ENCODE data around the gene TECPR1. TPM values are rescaled to one million over a fixed set of nuclear protein-coding genes. Genes with fewer than 3 reads are reported as not detected.

The TECPR1 gene
- total and polyA plus RNA-seq, 2 of the 4 experiments (the other 2 are of a cell fraction) = 11.5 to 14.7 TPM

DNA sequence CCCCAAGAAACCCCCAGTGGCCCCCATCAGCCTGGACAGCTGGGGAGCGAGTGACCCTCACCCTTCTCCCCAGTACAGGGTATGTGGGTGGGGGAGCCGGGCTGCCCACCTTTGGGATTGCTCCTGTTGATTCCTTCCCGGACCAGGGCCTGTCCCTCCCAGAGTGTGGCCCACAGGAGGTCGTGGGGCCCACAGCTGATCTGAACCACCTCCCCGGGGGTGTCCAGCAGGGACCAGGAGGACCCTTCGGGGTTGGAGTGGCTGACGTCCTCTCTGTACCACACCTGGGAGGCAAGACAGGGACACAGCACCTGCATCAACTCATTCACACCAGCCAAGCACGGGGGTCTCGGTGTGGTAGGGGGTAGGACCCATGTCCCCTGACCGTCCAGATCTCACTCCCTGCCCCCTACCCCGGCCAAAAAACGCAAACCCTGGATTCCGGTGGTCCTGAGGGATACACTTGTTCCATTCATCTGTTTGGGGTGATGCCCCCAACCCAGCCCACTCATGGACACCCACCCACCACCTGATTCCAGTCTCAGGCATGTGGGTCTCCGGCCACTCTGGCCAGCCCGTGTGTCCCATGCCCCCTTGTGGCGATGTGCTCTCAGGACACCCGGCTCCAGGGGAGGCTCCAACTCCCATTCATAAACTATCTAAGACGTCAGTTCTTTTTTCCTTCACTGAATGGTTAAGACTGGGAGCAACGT is 10.9 kb downstream of the TECPR1 start:
- H4K8ac ChIP-seq (ENCODE audit: low read depth in 2 of 2, low read length in 2 of 2) = no peak overlapping the region
- intact Hi-C loops (cut with micrococcal nuclease) = loop anchor here (1.0 kb wide), 1 partner anchor 220 kb away; no protein-coding TSS in a partner anchor
- no peaks in the 10 kb centered on the region for H3K9me3 ChIP-seq (ENCODE audit: control insufficient read depth, insufficient read depth, low read length)
- no peak overlapping the region for H3K56ac ChIP-seq (ENCODE audit: extremely low read depth, insufficient read depth, low read length)
- in situ Hi-C loops (cut with MboI; ENCODE audit: low sequenced_read_pairs) = no loop called here
- peaks cover 33% of the 10 kb centered on the region for H3K36me3 ChIP-seq (ENCODE audit: control insufficient read depth, insufficient read depth, low read length)
- ChIA-PET POLR2A (ENCODE audit: unreplicated experiment) (no interaction called here), CTCF (interaction anchor here (0.7 kb wide), 1 partner anchor 9 kb away, joined by 3 read pairs; no protein-coding TSS in a partner anchor)
- no peak overlapping the region for H3K4ac ChIP-seq (ENCODE audit: low read depth, low read length)
- no peak overlapping the region for H2AK5ac ChIP-seq (ENCODE audit: low read depth, low read length)
- no peak overlapping the region for H3K4me3 ChIP-seq (ENCODE audit: insufficient read depth, low read depth, low read length)
- peak overlapping the region; percentile 13 for H2AFZ ChIP-seq (replicated peaks; ENCODE audit: low read length, poor library complexity)
- peak; percentile 63 for TF ChIP-seq SMC3 (IDR thresholded peaks at IDR 0.05; ENCODE audit: low read depth, low read length)
- 0 out of 2 replicates have a peak, but pooled peaks have one; percentile 28 for TF ChIP-seq MAZ (IDR thresholded peaks at IDR 0.05; ENCODE audit: borderline replicate concordance, low read depth, low read length)
- no peak for TF ChIP-seq NFE2L2 (IDR thresholded peaks at IDR 0.05; ENCODE audit: low read depth, low read length)
- TF ChIP-seq, protein P1, sequence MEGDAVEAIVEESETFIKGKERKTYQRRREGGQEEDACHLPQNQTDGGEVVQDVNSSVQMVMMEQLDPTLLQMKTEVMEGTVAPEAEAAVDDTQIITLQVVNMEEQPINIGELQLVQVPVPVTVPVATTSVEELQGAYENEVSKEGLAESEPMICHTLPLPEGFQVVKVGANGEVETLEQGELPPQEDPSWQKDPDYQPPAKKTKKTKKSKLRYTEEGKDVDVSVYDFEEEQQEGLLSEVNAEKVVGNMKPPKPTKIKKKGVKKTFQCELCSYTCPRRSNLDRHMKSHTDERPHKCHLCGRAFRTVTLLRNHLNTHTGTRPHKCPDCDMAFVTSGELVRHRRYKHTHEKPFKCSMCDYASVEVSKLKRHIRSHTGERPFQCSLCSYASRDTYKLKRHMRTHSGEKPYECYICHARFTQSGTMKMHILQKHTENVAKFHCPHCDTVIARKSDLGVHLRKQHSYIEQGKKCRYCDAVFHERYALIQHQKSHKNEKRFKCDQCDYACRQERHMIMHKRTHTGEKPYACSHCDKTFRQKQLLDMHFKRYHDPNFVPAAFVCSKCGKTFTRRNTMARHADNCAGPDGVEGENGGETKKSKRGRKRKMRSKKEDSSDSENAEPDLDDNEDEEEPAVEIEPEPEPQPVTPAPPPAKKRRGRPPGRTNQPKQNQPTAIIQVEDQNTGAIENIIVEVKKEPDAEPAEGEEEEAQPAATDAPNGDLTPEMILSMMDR (conservative IDR thresholded peaks at IDR 0.05; ENCODE audit: low read depth, low read length) = peak; percentile 69
- TF ChIP-seq RAD21 (IDR thresholded peaks at IDR 0.05; ENCODE audit: low read length) = peak; percentile 62
- no peak for TF ChIP-seq CHD1 (IDR thresholded peaks at IDR 0.05; ENCODE audit: low read depth, low read length)
- H3K4me2 ChIP-seq (ENCODE audit: low read depth, low read length) = no peak overlapping the region
- no peak overlapping the region for H4K5ac ChIP-seq (ENCODE audit: low read depth, low read length)
- DNase-seq = peak; percentile 28
- H3K9me1 ChIP-seq (ENCODE audit: insufficient read depth, low read length) = peaks cover 6% of the 10 kb centered on the region; the same call in 1 of the 2 replicates
- H4K20me1 ChIP-seq (ENCODE audit: insufficient read depth, low read length) = no peaks in the 10 kb centered on the region
- dilution Hi-C loops (cut with HindIII; ENCODE audit: low sequenced_read_pairs, unreplicated experiment) = no loop called here
- no peak overlapping the region for H3K27ac ChIP-seq (ENCODE audit: insufficient read depth, low read length)
- H3K14ac ChIP-seq (replicated peaks; ENCODE audit: low read depth, low read length) = no peak overlapping the region
- H3K4me1 ChIP-seq (ENCODE audit: control insufficient read depth, insufficient read depth, low read length) = no peaks in the 10 kb centered on the region
- H2BK120ac ChIP-seq (ENCODE audit: low read depth, low read length) = no peak overlapping the region
- H2BK15ac ChIP-seq (ENCODE audit: low read depth, low read length) = no peak overlapping the region
- H2BK5ac ChIP-seq (ENCODE audit: low read depth, low read length, poor library complexity, severe bottlenecking) = no peak overlapping the region
- no CpG with 5 or more reads among the region's 19 CpGs for WGBS, 2 experiments (ENCODE audit: extremely low coverage in 2 of 2, insufficient read length in 1 of 2)
- H4K91ac ChIP-seq (ENCODE audit: insufficient read depth, low read depth, low read length) = no peak overlapping the region
- H3K18ac ChIP-seq (ENCODE audit: low read depth, low read length) = no peak overlapping the region
- no peak overlapping the region for H3K9ac ChIP-seq (ENCODE audit: low read depth, low read length)
- 0 out of 2 replicates have a peak overlapping the region, but pooled peaks have one; percentile 45 for H2BK20ac ChIP-seq (ENCODE audit: low read depth, low read length)
- 0 out of 4 replicates have a peak, but pooled peaks cover 0 to 4% of the 10 kb centered on the region in 2 experiments for H3K79me1 ChIP-seq (ENCODE audit: low read depth in 1 of 2, low read length in 2 of 2)
- peak overlapping the region; percentile 55 for H2AK9ac ChIP-seq (replicated peaks; ENCODE audit: low read depth, low read length, poor library complexity)
- ATAC-seq (ENCODE audit: low read depth) = peak; percentile 95
- H3K27me3 ChIP-seq (ENCODE audit: control insufficient read depth, insufficient read depth, low read length) = no peaks in the 10 kb centered on the region
- BruUV-seq (replicated peaks) = no TSS peak
- no peak overlapping the region for H3K23ac ChIP-seq (ENCODE audit: low read depth, low read length)

Data from IMR-90 (cell line).